Central memory CD4-positive, alpha-beta T cell (primary cell): ENCODE results near the gene PDCD1LG2.

Experiments
- DNase-seq: peaks from one replicate; pipeline ENCODE4 v3.0.0; 2022

The PDCD1LG2 gene

DNA sequence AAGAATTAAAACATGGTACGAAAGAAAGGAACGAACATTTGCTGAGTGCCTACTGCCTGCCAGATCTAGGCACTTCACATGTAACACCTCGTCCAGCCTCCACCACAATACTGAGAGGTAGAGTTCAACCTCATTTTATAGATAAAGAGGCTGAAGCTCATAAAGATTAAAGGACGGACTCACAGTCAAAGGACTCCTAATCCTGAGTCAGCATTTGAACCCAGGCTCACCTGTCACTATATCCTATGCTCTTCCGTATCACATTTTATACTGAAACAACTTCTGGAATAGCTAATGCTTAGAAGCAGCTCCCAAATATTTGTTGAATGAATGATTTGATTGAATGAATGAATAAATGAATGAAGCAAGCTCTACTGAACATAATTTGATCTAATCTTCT lies 22.5 kb downstream of the PDCD1LG2 start:
- DNase-seq, result no peak

GRCh38 chr9:5536684-5537083 lies 26.4 kb downstream of the PDCD1LG2 start:
- DNase-seq, result no peak

DNA sequence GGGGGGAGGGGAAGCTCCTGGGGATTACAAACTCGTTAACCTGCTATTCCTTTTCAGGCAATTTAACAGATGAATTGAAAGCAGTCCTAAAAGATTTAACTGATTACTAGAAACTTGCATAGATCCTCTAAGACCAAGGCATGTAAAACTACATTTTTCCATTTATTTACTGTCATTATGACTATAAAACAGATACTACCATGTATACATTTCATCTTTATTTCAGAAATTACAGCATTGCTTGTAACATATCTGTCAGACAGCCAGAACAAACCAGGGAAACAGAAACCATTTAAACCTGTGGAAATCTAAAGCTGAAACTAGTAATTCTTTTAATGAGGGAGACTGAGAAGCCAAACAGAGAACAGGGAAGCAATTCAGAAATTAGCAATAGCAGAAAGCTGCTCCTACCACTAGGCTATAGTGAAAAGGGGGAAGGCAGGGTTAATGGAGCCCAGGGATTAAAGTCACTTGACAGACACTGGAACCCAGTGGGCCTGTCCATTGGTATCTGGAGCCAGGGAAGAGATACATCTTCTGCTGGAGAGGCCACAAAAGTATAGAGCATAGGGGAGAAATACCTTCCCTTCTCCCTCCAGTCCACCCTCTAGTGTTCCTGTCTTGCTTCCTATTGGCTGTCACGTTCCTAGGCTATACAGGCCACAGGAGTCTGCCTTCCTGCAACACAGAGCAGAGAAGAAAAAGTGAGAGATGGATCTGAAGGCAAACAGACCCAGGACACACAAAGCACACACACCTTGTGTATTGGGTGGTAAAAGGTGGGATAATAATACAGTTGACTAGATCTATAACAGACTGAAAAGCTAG lies 33.8 kb downstream of the PDCD1LG2 start:
- DNase-seq, result no peak

DNA sequence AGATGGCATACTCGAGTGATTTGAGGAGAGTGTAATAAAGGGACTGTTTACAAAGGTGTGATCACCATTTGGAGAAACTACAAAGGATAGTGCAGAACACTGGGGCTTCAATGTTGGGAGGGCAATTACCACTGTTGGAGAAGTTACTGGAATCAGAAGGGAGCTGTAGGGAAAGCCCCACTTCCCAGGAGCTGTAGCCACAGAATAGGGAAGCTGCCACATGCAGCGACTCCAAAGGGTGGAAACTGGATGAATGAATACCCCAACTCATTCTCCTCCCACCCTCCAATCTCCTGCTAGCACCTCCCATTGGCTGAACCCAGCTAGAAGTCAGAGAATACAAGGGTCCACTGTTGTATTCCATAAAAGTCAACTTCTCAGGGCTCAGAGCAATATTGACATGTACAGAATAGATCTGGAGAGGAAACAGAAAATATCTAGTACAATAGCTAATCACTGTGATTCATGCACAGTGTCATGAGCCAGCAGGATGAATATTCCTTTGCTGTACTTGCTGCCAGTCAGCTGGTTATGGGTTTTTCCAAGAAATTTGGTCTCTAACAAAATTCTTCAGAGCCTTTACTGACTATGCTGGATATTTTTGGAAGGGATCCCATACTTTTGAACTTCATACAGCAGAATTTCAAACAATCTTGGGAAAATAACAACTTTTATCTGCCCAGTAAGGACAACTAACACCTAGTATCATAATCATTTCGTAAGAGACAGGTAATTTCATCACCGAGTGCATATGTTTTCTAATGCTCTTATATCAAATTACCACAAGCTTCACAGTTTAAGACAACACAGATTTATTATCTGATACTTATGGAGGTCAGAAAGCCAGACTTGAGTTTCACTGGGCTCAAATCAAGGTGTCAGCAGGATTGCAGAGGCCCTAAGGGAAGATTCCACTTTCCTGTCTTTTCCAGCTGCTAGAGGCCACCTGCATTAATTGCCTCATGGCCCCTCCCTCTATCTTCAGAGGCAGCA lies 39.6 kb downstream of the PDCD1LG2 start:
- no peak for DNase-seq

- no peak for DNase-seq
Measured at GRCh38 chr9:5551368-5552150, 41.2 kb downstream of the PDCD1LG2 start.

DNA sequence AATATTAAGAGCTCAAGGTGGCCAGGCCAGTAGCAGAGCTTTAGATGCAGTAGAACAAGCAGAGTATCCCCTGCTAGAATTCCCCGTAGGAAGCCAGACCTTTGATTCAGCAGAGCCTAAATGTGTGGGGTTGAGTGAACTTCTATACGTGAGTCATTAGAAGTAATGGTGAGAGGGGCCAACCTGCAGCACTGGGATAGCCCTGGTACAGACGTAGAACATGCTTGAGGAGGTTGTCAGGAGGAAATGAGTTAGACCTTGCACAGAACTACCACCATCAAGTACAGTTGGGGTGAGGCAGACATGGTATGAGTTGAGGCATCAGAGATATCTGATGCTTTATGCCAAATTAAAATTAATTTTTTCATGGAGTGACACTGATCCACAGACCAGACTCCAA lies 42.0 kb downstream of the PDCD1LG2 start:
- DNase-seq, result no peak

- DNase-seq, result no peak
Measured at GRCh38 chr9:5553211-5553610, 42.9 kb downstream of the PDCD1LG2 start.

DNA sequence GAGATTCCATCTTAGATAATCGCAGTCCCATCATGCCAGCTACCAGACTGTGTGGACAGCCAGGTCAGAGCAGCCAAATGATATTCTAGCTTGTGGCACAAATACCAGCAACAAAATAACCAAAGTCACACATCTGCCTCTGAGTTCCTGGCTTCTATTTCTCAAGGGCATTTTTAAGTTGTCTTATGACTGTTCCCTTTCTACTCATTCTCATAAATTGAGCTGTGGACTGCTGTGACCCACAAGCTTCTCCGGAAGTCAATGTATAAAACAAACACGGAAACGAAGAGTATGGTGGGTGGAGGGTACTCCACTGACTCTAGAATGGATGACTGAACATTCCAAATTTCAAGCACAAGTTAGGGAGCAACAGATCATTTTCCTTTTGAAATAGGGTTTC lies 43.9 kb downstream of the PDCD1LG2 start:
- no peak for DNase-seq

- no peak for DNase-seq
Measured at GRCh38 chr9:5556101-5556705, 45.9 kb downstream of the PDCD1LG2 start.

DNA sequence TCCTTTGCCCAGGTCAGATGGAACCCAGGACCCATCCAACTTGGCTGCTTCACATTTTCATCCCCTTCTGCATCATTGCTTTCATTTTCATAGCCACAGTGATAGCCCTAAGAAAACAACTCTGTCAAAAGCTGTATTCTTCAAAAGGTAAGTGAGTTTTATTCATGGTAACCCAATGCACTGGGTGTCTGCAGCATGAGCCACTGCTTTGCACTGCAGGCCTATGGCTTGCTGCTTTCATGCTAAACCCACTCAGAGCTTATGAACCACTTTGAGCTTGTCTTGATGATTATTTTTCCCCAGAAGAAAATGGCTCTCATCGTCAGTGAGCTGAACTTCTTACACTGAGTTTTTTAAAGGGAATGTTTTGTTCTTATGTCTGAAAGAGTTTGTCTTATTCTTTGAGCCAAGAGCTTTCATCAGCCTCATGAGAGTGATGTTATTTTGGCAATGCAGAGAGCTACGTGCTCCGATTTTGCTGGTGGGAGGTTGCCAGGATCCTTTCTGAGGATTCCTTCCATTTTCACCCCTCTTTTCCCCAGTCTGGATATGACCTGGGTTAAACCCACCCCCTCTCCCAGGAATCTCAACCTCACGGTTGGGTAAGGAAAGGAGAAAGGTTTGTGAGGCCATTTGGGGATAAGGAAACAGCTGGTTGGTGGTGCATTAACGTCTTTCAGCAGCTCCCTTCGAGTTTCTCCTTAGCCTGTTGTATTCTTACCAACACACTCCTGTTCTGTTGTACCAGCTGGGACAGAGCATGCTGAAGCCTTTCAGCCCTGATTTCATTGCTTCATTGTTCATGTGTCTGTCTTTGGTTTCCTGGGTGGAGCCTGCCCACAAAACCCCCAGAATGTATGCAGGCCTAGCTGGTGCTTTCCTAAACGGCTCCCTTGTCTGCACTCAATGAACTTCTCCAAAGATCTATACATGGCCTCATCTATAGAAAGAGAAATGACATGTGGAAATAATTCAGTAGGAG lies 47.6 kb downstream of the PDCD1LG2 start:
- peak; percentile 71 for DNase-seq

- no peak for DNase-seq
Measured at GRCh38 chr9:5559659-5560058, 49.3 kb downstream of the PDCD1LG2 start.

DNA sequence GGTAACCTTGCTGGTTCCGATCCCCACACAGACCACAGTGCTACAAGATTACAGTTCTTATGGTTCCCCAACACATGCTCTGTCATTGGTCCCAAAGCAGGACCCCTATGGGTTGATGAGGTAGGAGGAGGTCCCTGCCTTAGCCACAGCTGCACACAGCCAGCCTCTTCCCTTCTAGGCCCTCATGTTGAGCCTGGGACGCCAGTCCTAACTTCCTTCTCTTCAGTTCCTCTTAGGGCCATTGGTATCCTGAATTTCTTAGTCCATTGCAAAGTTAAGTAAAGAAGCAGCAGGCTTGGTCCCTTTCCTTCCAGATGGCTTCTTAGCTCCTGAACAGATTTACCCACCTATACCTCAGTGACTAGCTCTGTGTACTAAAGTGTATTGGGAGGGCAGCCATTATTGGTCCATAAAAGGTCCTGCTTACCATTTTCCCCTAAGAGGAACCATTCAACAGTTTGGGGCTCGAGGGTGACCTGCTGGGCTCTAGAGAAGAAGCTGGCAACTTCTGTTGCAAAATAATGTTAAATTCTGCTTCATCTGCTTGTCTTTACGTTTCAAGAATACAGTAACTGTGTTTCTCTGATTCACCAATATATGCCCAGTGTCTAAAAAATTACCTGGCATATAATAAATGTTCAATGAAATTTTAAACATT lies 50.2 kb downstream of the PDCD1LG2 start:
- DNase-seq, result no peak

DNA sequence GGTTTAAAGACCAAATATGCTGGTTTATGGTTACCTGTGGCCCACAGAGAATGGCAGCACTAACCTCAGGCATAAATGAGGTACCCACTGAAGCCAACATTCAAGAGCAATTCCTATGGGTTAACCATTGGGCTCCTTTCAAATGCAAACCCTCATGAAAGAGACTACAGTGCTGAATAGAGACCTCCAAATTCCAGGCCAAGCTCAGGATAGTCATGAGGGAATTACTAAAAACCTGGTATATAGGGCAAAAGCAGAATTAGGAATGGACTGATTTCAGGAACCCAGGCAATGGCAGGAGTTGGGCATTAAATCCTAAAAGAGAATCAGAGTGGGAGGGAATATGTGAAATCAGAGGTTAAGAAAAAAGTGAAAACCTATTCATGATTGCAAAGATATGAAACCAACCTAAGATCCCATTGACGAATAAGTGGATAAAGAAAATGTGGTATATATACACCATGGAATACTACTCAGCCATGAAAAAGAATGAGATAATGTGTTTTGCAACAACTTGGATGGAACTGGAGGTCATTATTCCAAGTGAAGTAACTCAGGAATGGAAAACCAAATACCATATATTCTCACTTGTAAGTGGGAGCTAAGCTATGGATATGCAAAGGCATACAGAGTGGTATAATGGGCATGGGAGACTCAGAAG lies 51.6 kb downstream of the PDCD1LG2 start:
- DNase-seq, result no peak

GRCh38 chr9:5562806-5563416 lies 52.6 kb downstream of the PDCD1LG2 start:
- no peak for DNase-seq

DNA sequence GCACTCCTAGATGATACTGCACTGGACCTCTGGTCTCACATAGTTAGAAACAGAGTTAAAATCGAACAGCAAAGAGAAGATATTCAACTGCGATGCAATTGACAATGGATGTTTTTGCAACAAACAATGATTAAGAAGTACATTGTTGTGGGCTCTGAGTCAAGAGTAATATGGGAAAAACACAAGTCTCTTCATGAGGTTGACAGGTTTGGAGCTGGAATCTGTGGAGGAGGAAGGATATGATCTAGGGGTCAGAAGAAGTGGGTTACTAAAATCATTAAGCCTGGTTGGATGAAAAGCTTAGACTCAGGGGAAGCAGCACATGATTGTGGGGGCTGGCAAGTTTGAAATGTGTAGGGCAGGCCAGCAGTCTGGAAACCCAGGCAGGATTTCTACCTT lies 53.1 kb downstream of the PDCD1LG2 start:
- no peak for DNase-seq

DNA sequence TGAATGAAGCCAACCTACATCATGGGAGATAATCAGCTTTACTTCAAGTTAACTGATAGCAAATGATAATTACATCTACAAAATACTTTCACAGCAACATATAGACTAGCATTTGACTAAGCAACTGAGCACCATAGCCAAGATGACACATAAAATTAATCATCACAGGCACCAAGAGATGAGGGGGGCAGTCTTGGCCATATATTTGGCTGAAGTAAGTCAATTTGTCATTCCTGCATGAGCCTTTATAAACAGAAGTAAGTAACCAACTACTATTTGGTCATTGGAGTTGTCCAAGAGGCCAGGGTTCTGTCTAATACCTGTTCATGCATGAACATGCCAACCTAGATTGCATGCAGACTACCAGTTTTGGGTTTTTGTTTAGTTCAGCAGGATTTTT lies 53.6 kb downstream of the PDCD1LG2 start:
- DNase-seq, result no peak

GRCh38 chr9:5566054-5566618 lies 55.8 kb downstream of the PDCD1LG2 start:
- DNase-seq, result no peak

DNA sequence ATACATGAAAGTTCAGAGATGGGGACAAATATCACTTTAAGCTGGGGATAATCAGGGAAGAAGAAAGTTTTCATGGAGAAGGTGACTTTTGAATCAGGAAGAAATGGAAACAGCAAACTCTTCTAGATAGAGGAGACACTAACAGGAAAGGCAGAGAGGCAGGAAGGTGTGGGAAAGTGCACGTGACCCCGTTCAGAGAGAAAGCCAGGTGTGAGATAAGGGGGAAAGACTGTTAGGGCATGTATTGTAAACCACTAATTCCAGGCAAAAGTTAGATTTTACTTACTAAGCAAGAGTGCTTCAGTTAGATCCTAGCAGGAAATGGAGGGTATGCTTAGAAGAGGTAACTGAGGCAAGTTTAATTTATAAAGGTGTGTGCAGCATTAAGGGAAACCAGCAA lies 58.5 kb downstream of the PDCD1LG2 start:
- DNase-seq, result no peak

GRCh38 chr9:5569409-5569808 lies 59.1 kb downstream of the PDCD1LG2 start:
- DNase-seq, result no peak
